ENCODE results near the gene GRK6. TPM values are rescaled to one million over a fixed set of nuclear protein-coding genes. Genes with fewer than 3 reads are reported as not detected.

Gene GRK6
- 59.4 TPM for total RNA-seq
- long read RNA-seq, transcript GRK6-201 (16 exons, 2,939 nt): major isoform, 62 of 153 reads
- long read RNA-seq, transcript GRK6-211 (16 exons, 2,571 nt): minor isoform, 43 of 153 reads
- long read RNA-seq, partial matches to known transcripts: 22 of 153 reads
- long read RNA-seq, other reads (novel, unspliced or antisense): 23 of 153 reads

- peak within 1 kb of the TSS; percentile 80 for H3K4me3 ChIP-seq
- TF ChIP-seq, protein P1, sequence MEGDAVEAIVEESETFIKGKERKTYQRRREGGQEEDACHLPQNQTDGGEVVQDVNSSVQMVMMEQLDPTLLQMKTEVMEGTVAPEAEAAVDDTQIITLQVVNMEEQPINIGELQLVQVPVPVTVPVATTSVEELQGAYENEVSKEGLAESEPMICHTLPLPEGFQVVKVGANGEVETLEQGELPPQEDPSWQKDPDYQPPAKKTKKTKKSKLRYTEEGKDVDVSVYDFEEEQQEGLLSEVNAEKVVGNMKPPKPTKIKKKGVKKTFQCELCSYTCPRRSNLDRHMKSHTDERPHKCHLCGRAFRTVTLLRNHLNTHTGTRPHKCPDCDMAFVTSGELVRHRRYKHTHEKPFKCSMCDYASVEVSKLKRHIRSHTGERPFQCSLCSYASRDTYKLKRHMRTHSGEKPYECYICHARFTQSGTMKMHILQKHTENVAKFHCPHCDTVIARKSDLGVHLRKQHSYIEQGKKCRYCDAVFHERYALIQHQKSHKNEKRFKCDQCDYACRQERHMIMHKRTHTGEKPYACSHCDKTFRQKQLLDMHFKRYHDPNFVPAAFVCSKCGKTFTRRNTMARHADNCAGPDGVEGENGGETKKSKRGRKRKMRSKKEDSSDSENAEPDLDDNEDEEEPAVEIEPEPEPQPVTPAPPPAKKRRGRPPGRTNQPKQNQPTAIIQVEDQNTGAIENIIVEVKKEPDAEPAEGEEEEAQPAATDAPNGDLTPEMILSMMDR (IDR thresholded peaks at IDR 0.05): no peak
- H3K27ac ChIP-seq: peak within 1 kb of the TSS; percentile 92
- intact Hi-C loops (cut with DNase I): no loop called here
- DNase-seq (peak; percentile 81), ATAC-seq (peak in 1 of 2 donors; percentile 3)
- peaks cover 53% of the 10 kb centered on the region for H3K4me1 ChIP-seq
- H3K27me3 ChIP-seq (ENCODE audit: low read depth): no peaks in the 10 kb centered on the region
- H3K36me3 ChIP-seq: peaks cover 9% of the 10 kb centered on the region
- no peaks in the 10 kb centered on the region for H3K9me3 ChIP-seq
Observed at GRCh38 chr5:177426566-177427210, at the start of gene GRK6. Gene GRK6 (plus strand): TSS chr5:177426676. CDS start chr5:177426846, 170 bp downstream.

DNA sequence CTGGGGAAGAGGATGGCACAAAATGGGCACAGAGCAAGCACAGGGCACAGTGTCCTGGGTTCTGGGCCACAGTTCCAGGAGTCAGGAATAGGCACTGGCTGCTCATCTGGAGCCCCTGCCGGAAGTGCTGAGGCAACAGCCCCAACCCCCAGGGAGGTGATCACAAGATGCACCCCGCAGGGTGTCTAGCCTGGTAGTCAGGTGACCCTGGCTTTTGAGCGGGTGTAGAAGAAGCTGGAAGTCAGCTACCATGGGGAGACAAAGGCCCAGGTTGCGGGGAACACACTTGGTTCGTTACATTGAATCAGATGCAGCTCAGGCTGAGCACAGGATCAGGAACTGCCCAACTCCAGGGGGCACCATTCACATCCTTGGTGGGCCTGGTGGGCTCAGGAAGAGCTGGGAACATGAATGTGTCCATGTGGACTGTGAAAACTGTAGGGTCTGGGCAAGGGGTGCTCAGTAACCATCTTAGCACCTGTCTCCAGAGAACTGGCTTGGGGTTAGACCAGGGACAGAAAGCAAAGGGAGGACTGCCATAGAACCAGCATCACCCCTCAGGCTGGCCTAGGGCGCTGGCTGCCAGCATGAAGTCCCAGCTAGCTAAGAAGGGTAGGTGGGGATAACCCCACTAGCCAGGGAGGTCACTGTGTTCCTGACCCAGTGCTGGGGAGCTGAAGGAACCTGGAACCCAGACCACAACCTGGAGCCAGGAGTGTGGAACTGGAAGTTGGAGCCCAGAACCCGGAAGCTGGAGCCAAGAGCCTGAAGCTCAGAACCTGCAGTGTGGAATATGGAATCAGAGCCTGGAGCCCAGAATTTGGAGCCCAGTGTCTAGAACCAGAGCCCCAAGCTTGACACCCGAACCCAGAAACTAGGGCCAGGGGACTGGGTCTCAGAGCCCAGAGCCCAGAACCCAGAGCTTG, 48.4 kb upstream of the GRK6 start:
- ATAC-seq (no peak), DNase-seq (no peak)
- no peaks in the 10 kb centered on the region for H3K4me1 ChIP-seq
- no peaks in the 10 kb centered on the region for H3K36me3 ChIP-seq
- intact Hi-C loops (cut with DNase I): no loop called here
- no peak overlapping the region for H3K4me3 ChIP-seq
- peaks cover 11% of the 10 kb centered on the region for H3K27me3 ChIP-seq (ENCODE audit: low read depth)
- no peaks in the 10 kb centered on the region for H3K9me3 ChIP-seq
- H3K27ac ChIP-seq: no peak overlapping the region
- TF ChIP-seq, protein P1 (IDR thresholded peaks at IDR 0.05): no peak

GRCh38 chr5:177378884-177379883, 47.3 kb upstream of the GRK6 start:
- TF ChIP-seq, protein P1 (IDR thresholded peaks at IDR 0.05): no peak
- H3K9me3 ChIP-seq: no peaks in the 10 kb centered on the region
- H3K27ac ChIP-seq: no peak overlapping the region
- no peaks in the 10 kb centered on the region for H3K36me3 ChIP-seq
- peak; percentile 55 to 80 for ATAC-seq
- intact Hi-C loops (cut with DNase I): no loop called here
- DNase-seq: no peak
- H3K4me1 ChIP-seq: no peaks in the 10 kb centered on the region
- H3K4me3 ChIP-seq: no peak overlapping the region
- peaks cover 18% of the 10 kb centered on the region for H3K27me3 ChIP-seq (ENCODE audit: low read depth)

- H3K9me3 ChIP-seq: no peaks in the 10 kb centered on the region
- no peak overlapping the region for H3K4me3 ChIP-seq
- peaks cover 22% of the 10 kb centered on the region for H3K27me3 ChIP-seq (ENCODE audit: low read depth)
- TF ChIP-seq, protein P1 (IDR thresholded peaks at IDR 0.05): no peak
- no peaks in the 10 kb centered on the region for H3K36me3 ChIP-seq
- no peaks in the 10 kb centered on the region for H3K4me1 ChIP-seq
- H3K27ac ChIP-seq: no peak overlapping the region
- ATAC-seq: no peak
- no peak for DNase-seq
- intact Hi-C loops (cut with DNase I): no loop called here
Observed at GRCh38 chr5:177380805-177381126, 45.7 kb upstream of the GRK6 start.

Data from lower lobe of right lung (tissue), 2 donors.